KOPT-K1 (cell line): ENCODE results near the gene SPINDOC.
"Not testable (repeated sequence)": the region's sequence is repeated elsewhere in the genome, so short reads cannot be mapped to it uniquely, and the experiment has no call there.

ENCODE experiments used
- H3K27ac ChIP-seq: fragments of 200-600 bp; sonication (generic); 2 replicates; pipeline ENCODE4 v1.5.1; 2016; ENCODE audit warnings: antibody characterized with exemption, mild to moderate bottlenecking, low read depth, low read length; ENCODE audit not compliant: poor library complexity, severe bottlenecking
- H3K36me3 ChIP-seq: fragments of 200-600 bp; sonication (generic); 2 replicates; pipeline ENCODE4 v1.5.1; 2017; ENCODE audit warnings: antibody characterized with exemption, mild to moderate bottlenecking, low read length, moderate library complexity; ENCODE audit not compliant: insufficient read depth
- H3K9me3 ChIP-seq: fragments of 200-600 bp; sonication (generic); 2 replicates; pipeline ENCODE4 v1.5.1; 2017; ENCODE audit warnings: antibody characterized with exemption, low read length, mild to moderate bottlenecking; ENCODE audit not compliant: insufficient read depth, poor library complexity, severe bottlenecking

The SPINDOC gene

DNA sequence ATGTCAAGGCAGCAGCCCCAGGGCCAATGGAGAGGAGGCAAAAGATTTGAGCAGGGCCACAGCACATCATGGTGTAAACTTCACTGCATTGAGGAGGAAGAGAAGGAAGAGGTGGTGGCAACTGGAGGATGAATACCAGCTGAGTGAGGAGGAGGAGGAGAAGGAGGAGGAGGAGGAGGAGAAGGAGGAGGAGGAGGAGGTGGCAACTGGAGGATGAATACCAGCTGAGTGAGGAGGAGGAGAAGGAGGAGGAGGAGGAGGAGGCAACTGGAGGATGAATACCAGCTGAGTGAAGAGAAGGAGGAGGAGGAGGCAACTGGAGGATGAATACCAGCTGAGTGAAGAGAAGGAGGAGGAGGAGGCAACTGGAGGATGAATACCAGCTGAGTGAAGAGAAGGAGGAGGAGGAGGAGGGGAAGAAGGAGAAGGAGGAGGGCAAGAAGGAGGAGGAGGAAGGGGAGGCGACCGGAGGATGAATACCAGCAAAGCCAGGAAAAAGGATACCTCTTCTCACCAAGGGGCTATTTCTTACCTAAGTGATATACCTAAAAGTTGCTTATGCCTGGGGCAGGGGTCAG is 41.4 kb upstream of the SPINDOC start:
- H3K9me3 ChIP-seq, H3K27ac ChIP-seq, H3K36me3 ChIP-seq: not testable (repeated sequence)

DNA sequence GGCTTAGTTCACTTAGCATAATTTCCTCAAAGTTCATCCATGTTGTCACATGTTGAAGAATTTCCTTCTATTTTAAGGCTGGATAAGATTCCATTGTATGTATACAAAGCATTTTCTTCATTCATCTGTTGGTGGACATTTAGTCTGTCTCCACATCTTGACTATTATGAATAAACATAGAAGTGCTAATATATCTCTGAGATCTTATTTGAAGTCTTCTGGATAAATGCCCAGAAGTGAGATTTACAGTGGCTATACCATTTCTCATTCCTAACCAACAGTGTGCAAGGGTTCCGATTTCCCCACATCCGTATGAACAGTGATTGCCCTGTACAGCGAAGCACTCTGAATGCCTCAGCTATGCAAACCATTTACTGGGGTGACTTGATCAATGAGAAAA is 38.1 kb upstream of the SPINDOC start:
- no peak overlapping the region for H3K27ac ChIP-seq
- no peaks in the 10 kb centered on the region for H3K36me3 ChIP-seq

DNA sequence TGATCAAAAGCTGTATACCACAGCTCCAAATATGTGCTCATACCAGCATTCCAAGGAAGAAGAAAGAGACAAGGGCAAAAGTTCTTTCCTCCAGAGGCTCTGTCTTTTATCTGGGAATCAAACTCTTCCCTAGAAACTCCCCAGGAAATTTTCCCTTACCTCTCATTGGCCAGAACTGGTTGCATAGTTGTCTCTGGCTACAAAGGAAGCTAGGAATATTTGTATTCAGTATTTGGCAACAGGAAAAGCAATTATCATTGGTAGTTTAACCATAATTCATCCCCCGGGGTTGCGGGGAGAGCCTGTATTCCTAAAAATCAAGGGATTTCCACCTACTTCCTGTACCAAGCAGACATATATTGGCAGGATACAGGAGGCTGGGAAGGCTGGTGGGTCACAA is 34.2 kb upstream of the SPINDOC start:
- Histone ChIP-seq H3K27ac (no peak overlapping the region), H3K36me3 (no peaks in the 10 kb centered on the region), H3K9me3 (no peaks in the 10 kb centered on the region)

More for the DNA sequence above, 38.1 kb upstream of the SPINDOC start:
- no peaks in the 10 kb centered on the region for H3K9me3 ChIP-seq

DNA sequence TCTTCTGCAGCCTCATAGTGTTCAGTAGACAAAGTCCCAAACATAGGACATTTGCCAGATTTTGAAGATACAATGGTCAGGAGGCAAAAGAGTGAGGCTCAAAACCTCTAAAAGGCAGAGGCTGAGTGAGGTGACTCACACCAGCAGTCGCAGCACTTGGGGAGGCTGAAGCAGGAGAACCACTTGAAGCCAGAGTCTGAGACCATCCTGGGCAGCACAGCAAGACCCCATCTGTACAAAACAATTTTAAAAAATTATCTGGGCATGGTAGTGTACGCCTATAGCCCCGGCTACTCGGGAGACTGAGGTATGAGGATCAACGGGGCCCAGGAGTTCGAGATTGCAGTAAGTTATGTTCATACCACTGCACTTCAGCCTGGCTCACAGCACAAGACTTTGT is 30.5 kb upstream of the SPINDOC start:
- no peaks in the 10 kb centered on the region for H3K9me3 ChIP-seq
- no peak overlapping the region for H3K27ac ChIP-seq
- no peaks in the 10 kb centered on the region for H3K36me3 ChIP-seq

DNA sequence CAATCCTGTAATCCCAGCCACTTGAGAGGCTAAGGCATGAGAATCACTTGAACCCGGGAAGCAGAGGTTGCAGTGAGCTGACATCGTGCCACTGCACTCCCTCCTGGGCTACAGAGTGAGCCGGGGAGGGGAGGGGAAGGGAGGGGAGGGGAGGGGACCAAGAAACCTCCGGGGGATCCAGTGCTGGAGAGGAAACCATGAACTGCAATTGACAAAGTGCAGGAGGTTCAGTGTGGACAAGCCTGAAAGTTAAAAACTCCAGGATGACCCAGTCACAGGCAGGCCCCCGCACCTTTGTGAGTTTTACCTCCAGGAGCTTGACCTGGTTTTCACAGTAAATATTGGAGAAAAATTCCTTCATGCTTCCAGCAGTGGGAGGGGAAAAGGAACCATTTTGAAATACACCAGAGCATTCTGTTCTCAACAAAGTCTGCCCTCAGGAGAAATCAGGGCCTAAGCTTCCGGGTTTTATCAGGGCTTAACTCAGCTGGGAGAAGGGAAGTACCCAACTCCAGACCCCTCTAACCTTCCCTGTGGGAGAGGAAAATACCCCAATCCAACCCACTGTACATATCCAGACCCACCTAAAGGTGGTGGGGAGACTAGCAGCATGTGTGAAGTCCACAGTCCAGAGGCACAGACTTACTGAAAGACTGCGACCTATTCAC is 29.2 kb upstream of the SPINDOC start:
- Histone ChIP-seq H3K27ac (no peak overlapping the region), H3K9me3 (no peaks in the 10 kb centered on the region), H3K36me3 (no peaks in the 10 kb centered on the region)

DNA sequence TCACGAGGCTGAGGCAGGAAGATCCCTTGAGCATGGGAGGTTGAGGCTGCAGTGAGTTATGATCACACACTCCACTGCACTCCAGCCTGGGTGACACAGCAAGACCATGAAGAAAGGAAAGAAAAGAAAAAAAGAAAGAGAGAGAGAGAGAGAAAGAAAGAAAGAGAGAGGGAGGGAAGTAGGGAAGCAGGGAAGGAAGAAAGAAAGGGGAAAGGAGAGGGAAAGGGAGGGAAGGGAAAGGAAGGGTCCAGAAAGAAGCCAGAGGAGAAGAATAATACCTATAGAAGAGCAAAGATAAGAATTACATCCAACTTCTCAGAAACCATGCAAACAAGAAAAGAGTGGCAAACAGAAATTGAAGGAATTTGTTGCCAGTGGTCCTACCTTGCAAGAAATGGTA is 27.4 kb upstream of the SPINDOC start:
- Histone ChIP-seq H3K27ac (no peak overlapping the region), H3K36me3 (no peaks in the 10 kb centered on the region), H3K9me3 (peaks cover 5% of the 10 kb centered on the region)

DNA sequence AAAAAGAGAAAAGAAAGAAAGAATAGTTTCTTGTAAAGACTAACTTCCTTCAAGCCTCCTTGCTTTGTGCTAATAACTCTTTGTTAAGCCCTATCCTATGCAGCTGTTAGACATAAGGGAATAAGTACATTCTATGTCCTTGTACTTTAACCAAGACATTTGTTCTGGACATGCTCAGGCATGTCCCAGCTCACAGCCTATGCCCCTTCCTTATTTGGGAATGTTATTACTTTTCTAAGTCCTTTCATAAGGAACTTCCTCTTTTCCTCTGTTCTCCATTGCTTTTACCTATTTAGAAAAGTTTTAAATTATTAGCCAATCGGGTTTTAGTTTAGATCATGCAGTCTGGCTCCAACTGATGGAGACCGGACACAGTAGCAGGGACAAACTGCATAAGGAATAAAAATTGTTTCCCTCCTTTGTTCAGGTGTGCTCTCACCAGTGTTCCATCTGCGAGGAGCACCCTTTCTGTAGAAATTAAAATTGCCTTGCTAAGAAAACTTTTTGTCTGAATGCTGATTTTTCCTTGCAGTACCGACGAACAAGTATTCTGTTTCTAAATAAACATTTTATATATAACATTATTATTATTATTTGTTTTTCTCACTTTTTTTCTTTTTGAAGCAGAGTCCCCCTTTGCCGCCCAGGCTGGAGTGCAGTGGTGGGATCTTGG is 21.6 kb upstream of the SPINDOC start:
- H3K9me3 ChIP-seq = peaks cover 25% of the 10 kb centered on the region
- no peak overlapping the region for H3K27ac ChIP-seq
- no peaks in the 10 kb centered on the region for H3K36me3 ChIP-seq

DNA sequence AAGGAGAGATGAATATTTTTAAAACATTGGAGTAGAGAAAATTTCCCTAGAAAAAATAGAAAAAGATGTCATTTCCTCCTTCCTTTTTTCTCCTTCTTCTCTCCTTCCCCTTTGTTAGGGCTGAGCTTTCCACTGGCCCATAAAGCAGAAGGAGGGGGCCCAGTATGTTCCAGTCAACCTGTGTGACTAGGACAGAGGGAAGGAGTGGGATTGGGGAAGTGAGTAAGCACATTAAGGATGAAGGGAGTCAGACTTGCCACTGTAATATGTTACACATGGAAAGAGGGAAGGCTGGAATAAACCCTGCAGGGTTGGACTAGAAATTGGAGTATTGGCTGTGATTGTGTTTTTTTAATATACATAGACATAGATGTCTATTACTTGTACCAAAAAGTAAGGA is 20.1 kb upstream of the SPINDOC start:
- no peak overlapping the region for H3K27ac ChIP-seq
- H3K36me3 ChIP-seq = no peaks in the 10 kb centered on the region
- peaks cover 25% of the 10 kb centered on the region for H3K9me3 ChIP-seq

DNA sequence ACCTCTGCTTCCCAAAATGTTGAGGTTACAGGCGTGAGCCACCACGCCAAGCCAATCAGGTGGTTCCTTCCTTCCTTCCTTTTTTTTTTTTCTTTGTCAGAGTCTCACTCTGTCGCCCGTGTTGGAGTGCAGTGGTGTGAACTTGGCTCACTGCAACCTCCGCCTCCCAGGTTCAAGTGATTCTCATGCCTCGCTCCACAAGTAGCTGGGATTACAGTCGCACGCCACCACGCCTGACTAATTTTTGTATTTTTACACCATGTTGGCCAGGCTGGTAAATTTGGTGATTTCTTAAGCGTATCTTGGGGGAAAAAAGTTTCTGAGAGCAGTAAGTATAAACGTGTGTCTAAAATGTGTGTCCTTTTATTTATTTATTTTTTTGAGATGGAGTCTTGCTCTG is 18.2 kb upstream of the SPINDOC start:
- Histone ChIP-seq H3K36me3 (no peaks in the 10 kb centered on the region), H3K9me3 (peaks cover 25% of the 10 kb centered on the region), H3K27ac (no peak overlapping the region)

DNA sequence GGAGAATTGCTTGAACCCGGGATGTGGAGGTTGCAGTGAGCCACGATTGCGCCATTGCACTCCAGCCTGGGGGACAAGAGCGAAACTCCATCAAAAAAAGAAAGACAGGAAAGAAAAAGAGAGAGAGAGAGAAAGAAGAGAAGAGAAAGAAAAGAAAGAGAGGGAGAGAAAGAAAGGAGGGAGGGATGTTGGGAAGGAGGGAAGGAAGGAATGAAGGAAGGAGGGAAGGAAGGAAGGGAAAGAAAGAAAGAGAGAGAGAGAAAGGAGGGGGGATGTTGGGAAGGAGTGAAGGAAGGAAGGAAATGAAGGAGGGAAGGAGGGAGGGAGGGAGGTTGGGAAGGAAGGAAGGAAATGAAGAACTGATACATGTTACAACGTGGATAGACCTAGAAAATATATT is 12.3 kb upstream of the SPINDOC start:
- Histone ChIP-seq H3K27ac (no peak overlapping the region), H3K9me3 (no peaks in the 10 kb centered on the region), H3K36me3 (no peaks in the 10 kb centered on the region)

DNA sequence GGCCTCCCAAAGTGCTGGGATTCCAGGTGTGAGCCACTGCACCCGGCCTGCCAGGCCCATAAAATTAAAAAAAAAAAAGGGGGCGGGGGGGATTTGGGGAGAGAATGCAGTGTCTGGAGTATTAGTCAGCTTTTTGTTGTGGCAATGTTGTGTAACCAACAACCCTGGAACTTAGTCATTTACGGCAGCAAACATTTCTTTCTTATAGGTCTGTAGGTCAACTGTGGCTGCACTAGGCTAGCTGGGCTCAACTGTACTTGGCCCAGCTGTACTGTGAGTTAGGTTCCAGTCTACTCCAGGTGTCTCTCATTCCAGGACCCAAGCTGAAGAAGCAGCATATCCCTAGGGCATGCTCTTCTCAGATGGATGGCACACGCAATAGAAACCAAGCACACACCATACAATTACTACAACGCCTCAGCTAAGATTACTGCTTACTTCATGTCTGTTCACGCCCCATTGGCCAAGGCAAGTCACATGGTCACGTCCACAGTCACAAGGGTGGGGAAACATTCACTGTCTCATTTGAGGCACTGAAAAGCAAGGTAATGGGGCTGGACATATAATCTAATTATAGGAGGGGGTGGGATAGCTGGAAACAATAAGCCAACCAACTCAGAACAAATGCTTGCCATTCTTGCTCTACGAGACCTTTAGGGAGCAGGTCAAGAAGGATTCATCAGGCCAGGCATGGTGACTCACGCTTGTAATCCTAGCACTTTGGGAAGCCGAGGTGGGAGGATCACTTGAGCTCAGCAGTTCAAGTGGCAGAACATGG is 10.4 kb upstream of the SPINDOC start:
- Histone ChIP-seq H3K36me3 (no peaks in the 10 kb centered on the region), H3K9me3 (no peaks in the 10 kb centered on the region), H3K27ac (no peak overlapping the region)

DNA sequence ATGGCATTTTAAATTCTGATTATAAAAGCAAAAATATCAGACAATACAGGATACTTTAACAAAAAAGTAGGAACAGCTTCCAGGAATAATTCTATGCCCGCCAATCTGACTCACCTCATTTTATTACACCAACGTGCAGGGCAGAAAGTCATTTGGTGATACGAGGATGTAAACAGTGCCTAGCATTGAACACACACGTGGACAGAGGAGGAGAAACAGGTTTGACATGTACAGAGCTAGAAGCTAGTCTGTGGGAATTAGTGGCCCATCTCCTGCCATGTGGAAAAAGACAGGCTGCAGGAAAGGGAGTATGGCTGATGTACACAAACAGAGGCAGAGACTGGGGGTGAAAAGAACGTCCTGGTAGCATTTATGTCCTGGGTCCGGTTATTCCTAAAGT is 9.0 kb upstream of the SPINDOC start:
- Histone ChIP-seq H3K27ac (no peak overlapping the region), H3K36me3 (no peaks in the 10 kb centered on the region)

DNA sequence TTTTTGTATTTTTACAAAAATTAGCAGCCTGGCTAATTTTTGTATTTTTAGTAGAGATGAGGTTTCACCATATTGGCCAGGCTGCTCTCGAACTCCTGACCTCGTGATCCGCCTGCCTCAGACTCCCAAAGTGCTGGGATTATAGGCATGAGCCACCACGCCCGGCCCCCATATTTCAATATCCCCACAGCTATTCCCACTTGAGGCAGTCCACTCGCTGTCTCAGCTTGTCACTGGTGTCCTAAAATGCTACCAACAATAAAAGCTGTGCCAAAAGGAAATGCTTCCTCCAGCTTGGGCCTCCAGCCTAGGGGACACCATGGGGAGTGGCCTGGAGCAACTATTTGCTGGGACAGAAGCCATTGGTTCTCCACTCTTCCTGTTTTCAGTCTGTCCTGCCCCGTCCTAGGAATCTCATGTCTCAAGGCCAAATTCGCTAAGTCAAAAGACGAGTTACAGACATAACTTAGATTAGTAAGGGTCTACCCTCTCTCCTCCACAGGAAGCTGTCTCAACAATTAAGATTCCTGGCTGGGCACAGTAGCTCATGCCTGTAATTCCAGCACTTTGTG is 7.3 kb upstream of the SPINDOC start:
- Histone ChIP-seq H3K36me3 (no peaks in the 10 kb centered on the region), H3K27ac (no peak overlapping the region), H3K9me3 (no peaks in the 10 kb centered on the region)

More for the DNA sequence above, 9.0 kb upstream of the SPINDOC start:
- H3K9me3 ChIP-seq = no peaks in the 10 kb centered on the region

DNA sequence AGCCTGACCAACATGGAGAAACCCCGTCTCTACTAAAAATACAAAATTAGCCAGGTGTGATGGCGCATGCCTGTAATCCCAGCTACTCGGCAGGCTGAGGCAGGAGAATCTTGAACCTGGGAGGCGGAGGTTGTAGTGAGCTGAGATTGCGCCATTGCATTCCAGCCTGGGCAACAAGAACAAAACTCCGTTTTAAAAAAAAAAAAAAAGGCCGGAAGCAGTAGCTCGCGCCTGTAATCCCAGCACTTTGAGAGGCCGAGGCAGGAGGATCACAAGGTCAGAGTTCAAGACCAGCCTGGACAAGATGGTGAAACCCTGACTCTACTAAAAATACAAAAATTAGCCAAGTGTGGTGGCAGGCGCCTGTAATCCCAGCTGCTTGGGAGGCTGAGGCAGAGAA is 2.9 kb upstream of the SPINDOC start:
- not testable (repeated sequence) for H3K27ac ChIP-seq, H3K36me3 ChIP-seq, H3K9me3 ChIP-seq

DNA sequence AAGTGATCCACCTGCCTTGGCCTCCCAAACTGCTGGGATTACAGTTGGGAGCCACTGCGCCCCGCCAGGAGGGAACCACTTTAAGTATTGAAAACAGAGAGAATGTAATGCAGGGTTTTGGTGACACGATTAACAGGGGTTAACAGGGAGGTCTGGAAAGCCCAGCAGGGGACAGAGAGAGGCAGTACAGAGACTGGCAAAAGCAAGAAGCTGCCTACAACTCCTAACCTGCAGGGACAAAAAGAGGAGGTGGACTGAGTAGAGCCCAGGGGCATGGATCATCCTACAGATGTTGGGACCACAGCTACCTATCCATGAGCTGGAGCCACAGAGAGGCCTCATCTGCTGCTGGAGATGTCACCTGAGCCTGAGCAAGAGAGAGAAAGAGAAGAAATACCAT is 1.7 kb upstream of the SPINDOC start:
- H3K9me3 ChIP-seq = no peaks in the 10 kb centered on the region
- H3K27ac ChIP-seq = no peak overlapping the region
- peaks cover 17% of the 10 kb centered on the region for H3K36me3 ChIP-seq
